A673 (cell line): ENCODE measurements around the gene IWS1.

Experiments
- CTCF ChIP-seq: fragments of 300-800, 200-600 bp; sonication (generic); conservative IDR thresholded peaks from 2 replicates; pipeline ENCODE4 v1.5.1; 2017; ENCODE audit warnings: low read depth, mild to moderate bottlenecking, antibody characterized with exemption, low read length, moderate library complexity, mixed read lengths
- EZH2 ChIP-seq: fragments of 200-600 bp; sonication (generic); IDR thresholded peaks from 2 replicates; pipeline ENCODE4 v1.6.1; 2017; ENCODE audit warnings: borderline replicate concordance, low read depth, mild to moderate bottlenecking, mixed read lengths, antibody characterized with exemption, low read length; ENCODE audit not compliant: poor library complexity, severe bottlenecking

DNA sequence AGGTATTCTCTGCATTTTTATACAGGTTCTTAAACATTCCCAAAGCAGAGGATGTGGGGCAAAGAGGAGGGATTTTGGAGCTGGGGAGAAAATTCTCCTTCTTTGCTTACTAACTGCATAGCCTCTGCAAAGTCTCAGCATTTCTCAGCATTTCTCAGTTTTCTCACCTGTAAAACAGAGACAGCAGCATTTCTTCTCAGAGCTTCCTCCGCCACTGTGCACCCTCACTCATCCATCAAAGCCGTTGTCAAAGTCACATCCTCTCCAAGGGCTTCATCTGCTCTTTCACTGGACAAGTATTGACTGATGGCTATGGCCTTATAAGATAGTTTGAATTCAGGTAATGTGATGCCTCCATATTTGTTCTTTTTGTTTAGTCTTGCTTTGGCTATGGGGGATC, 26.6 kb upstream of the IWS1 start:
- TF ChIP-seq CTCF (no peak), EZH2 (no peak)
